ENCODE results near the gene HPSE2.
A peak's percentile ranks its signal among the peaks of the same experiment; 100 is the strongest.

Gene HPSE2

GRCh38 chr10:98525969-98526368 lies 709.7 kb downstream of the HPSE2 start:
- no peak overlapping the region for H3K4me3 ChIP-seq (ENCODE audit: low read length)
- TF ChIP-seq CTCF (conservative IDR thresholded peaks at IDR 0.05; ENCODE audit: low read length): no peak
- DNase-seq (ENCODE audit: low read depth): no peak

- H3K4me3 ChIP-seq (ENCODE audit: low read length): no peak overlapping the region
- DNase-seq (ENCODE audit: low read depth): no peak
- no peak for TF ChIP-seq CTCF (conservative IDR thresholded peaks at IDR 0.05; ENCODE audit: low read length)
Observed at GRCh38 chr10:98524124-98524523, 711.5 kb downstream of the HPSE2 start.

- TF ChIP-seq CTCF (conservative IDR thresholded peaks at IDR 0.05; ENCODE audit: low read length): no peak
- no peak for DNase-seq (ENCODE audit: low read depth)
- no peak overlapping the region for H3K4me3 ChIP-seq (ENCODE audit: low read length)
Observed at GRCh38 chr10:98519841-98520240, 715.8 kb downstream of the HPSE2 start.

- no peak overlapping the region for H3K4me3 ChIP-seq (ENCODE audit: low read length)
- no peak for TF ChIP-seq CTCF (conservative IDR thresholded peaks at IDR 0.05; ENCODE audit: low read length)
- no peak for DNase-seq (ENCODE audit: low read depth)
Observed at GRCh38 chr10:98517672-98518071, 718.0 kb downstream of the HPSE2 start.

- TF ChIP-seq CTCF (conservative IDR thresholded peaks at IDR 0.05; ENCODE audit: low read length): no peak
- no peak overlapping the region for H3K4me3 ChIP-seq (ENCODE audit: low read length)
- peak; percentile 16 for DNase-seq (ENCODE audit: low read depth)
Observed at GRCh38 chr10:98516352-98516751, 719.3 kb downstream of the HPSE2 start.

GRCh38 chr10:98513704-98514103 lies 721.9 kb downstream of the HPSE2 start:
- DNase-seq (ENCODE audit: low read depth): no peak
- TF ChIP-seq CTCF (conservative IDR thresholded peaks at IDR 0.05; ENCODE audit: low read length): no peak
- no peak overlapping the region for H3K4me3 ChIP-seq (ENCODE audit: low read length)

- no peak for TF ChIP-seq CTCF (conservative IDR thresholded peaks at IDR 0.05; ENCODE audit: low read length)
- no peak for DNase-seq (ENCODE audit: low read depth)
- H3K4me3 ChIP-seq (ENCODE audit: low read length): no peak overlapping the region
Observed at GRCh38 chr10:98511876-98512275, 723.8 kb downstream of the HPSE2 start.
